Neural cell (in vitro differentiated cells): ENCODE data around the gene ZNF230. TPM values are rescaled to one million over a fixed set of nuclear protein-coding genes. Genes with fewer than 3 reads are reported as not detected.

ENCODE experiments used
- H2AFZ ChIP-seq: fragments of 200-600, 300-800 bp; sonication (generic), shearing (Covaris generic); 2 replicates; pipeline ENCODE4 v1.6.0; 2014; ENCODE audit warnings: low read depth, mild to moderate bottlenecking, antibody characterized with exemption, low read length, moderate library complexity
- H3F3A ChIP-seq: fragments of 200-600 bp; shearing (Covaris generic); 2 replicates; pipeline ENCODE4 v1.6.1; 2016; ENCODE audit warnings: mild to moderate bottlenecking, moderate library complexity, mixed read lengths, antibody characterized with exemption, low read length; ENCODE audit not compliant: insufficient read depth, poor library complexity, severe bottlenecking
- H3K27ac ChIP-seq: fragments of 200-600, 300-800 bp; sonication (generic), shearing (Covaris generic); 2 replicates; pipeline ENCODE4 v1.5.1; 2014; ENCODE audit warnings: mild to moderate bottlenecking, low read length, moderate library complexity
- H3K27me3 ChIP-seq: fragments of 300-800, 200-600 bp; sonication (generic), shearing (Covaris generic); 2 replicates; pipeline ENCODE4 v1.6.0; 2014; ENCODE audit warnings: mild to moderate bottlenecking, low read depth, low read length, moderate library complexity; ENCODE audit not compliant: insufficient read depth
- H3K36me3 ChIP-seq: fragments of 300-800, 200-600 bp; sonication (generic), shearing (Covaris generic); 2 replicates; pipeline ENCODE4 v1.5.1; 2014; ENCODE audit warnings: mild to moderate bottlenecking, antibody characterized with exemption, low read length, moderate library complexity; ENCODE audit not compliant: insufficient read depth
- H3K4me2 ChIP-seq: fragments of 300-800, 200-600 bp; sonication (generic), shearing (Covaris generic); 2 replicates; pipeline ENCODE4 v1.6.0; 2014; ENCODE audit warnings: mild to moderate bottlenecking, low read length
- H3K4me3 ChIP-seq: fragments of 300-800, 200-600 bp; sonication (generic), shearing (Covaris generic); 2 replicates; pipeline ENCODE4 v1.5.1; 2014; ENCODE audit warnings: mild to moderate bottlenecking, low read length, moderate library complexity
- H3K79me2 ChIP-seq: fragments of 200-600 bp; shearing (Covaris generic); replicated peaks from 2 replicates; pipeline ENCODE4 v1.6.0; 2014; ENCODE audit warnings: mild to moderate bottlenecking, low read length, moderate library complexity; ENCODE audit not compliant: insufficient read depth
- H3K9ac ChIP-seq: fragments of 300-800, 200-600 bp; sonication (generic), shearing (Covaris generic); 2 replicates; pipeline ENCODE4 v1.6.1; 2016; ENCODE audit warnings: mild to moderate bottlenecking, low read length, mixed read lengths
- H3K9me2 ChIP-seq: fragments of 200-600 bp; shearing (Covaris generic); 2 replicates; pipeline ENCODE4 v1.6.1; 2016; ENCODE audit warnings: mild to moderate bottlenecking, low read length, mixed read lengths; ENCODE audit not compliant: insufficient read depth
- H3K9me3 ChIP-seq: fragments of 200-600, 300-800 bp; sonication (generic), shearing (Covaris generic); 2 replicates; pipeline ENCODE4 v1.6.1; 2016; ENCODE audit warnings: mild to moderate bottlenecking, mixed run types, low read length, moderate library complexity, mixed read lengths
- H4K20me1 ChIP-seq: fragments of 200-600 bp; shearing (Covaris generic); 2 replicates; pipeline ENCODE4 v1.6.1; 2016; ENCODE audit warnings: mild to moderate bottlenecking, mixed run types; ENCODE audit not compliant: insufficient read depth
- CTCF ChIP-seq: fragments of 450-650 bp; IDR thresholded peaks from 2 replicates; pipeline ENCODE4 v1.5.1; 2014; ENCODE audit warnings: antibody characterized with exemption, mild to moderate bottlenecking, moderate library complexity; ENCODE audit not compliant: poor library complexity, severe bottlenecking
- MXI1 ChIP-seq: fragments of 450-650 bp; conservative IDR thresholded peaks from 2 replicates; pipeline ENCODE4 v1.6.1; 2014; ENCODE audit warnings: antibody characterized with exemption, mild to moderate bottlenecking; ENCODE audit not compliant: poor library complexity, severe bottlenecking
- SMC3 ChIP-seq: fragments of 450-650 bp; conservative IDR thresholded peaks from 2 replicates; pipeline ENCODE4 v1.6.1; 2014; ENCODE audit warnings: antibody characterized with exemption, mild to moderate bottlenecking, moderate library complexity; ENCODE audit not compliant: poor library complexity
- polyA plus RNA-seq: library from polyadenylated mRNA; depleted of rRNA; stranded (reverse); fragments of >200 nt; gene quantifications from 2 replicates; pipeline ENCODE4 v1.2.3, GENCODE V29; 2014
- small RNA-seq, 3 experiments: library from RNA; depleted of rRNA; stranded (forward); fragments of <200 nt; gene quantifications; one replicate each; pipeline ENCODE3, GENCODE V24; 2012

The ZNF230 gene
- polyA plus RNA-seq, 1 donor from 2014 or later: 6.7 TPM

- Histone ChIP-seq H3K4me3 (no peak overlapping the region), H3K27me3 (no peaks in the 10 kb centered on the region), H4K20me1 (no peaks in the 10 kb centered on the region), H3K4me2 (no peak overlapping the region), H3K9me3 (no peaks in the 10 kb centered on the region), H3K9me2 (no peaks in the 10 kb centered on the region), H3K27ac (no peak overlapping the region), H3F3A (no peaks in the 10 kb centered on the region), H3K79me2 (no peaks in the 10 kb centered on the region), H3K36me3 (peaks cover 27% of the 10 kb centered on the region), H2AFZ (no peak overlapping the region), H3K9ac (no peak overlapping the region)
- TF ChIP-seq SMC3: no peak
- no peak for TF ChIP-seq MXI1
- TF ChIP-seq CTCF: no peak
These were observed 58.3 kb downstream of the ZNF230 start for GRCh38 chr19:44061038-44061437.

Small RNA genes within 50 kb of the gene (small RNA-seq; reads per million reads assigned to genes)
- 0 reads per million in 3 experiments for gene AC006213.5

Other genes with a start within 250 kb of the ZNF230 start
- 33.0 and 57.5 TPM in 2 replicates for gene SMG9, start 248.0 kb upstream of the ZNF230 start, polyA plus RNA-seq
- not detected in 2 replicates for gene KCNN4, start 222.0 kb upstream of the ZNF230 start, polyA plus RNA-seq
- gene LYPD5, start 200.5 kb upstream of the ZNF230 start, polyA plus RNA-seq: not detected in 2 replicates
- 14.9 and 19.4 TPM in 2 replicates for gene ZNF283, start 175.6 kb upstream of the ZNF230 start, polyA plus RNA-seq
- gene ZNF404, start 119.0 kb upstream of the ZNF230 start, polyA plus RNA-seq: 14.3 and 22.8 TPM in 2 replicates
- gene ZNF45, start 67.7 kb upstream of the ZNF230 start, polyA plus RNA-seq: 14.9 and 17.5 TPM in 2 replicates
- 7.4 and 7.6 TPM in 2 replicates for gene ZNF221, start 51.7 kb upstream of the ZNF230 start, polyA plus RNA-seq
- 17.5 and 21.2 TPM in 2 replicates for gene ZNF155, start 18.8 kb upstream of the ZNF230 start, polyA plus RNA-seq
- gene ZNF222, start 22.4 kb downstream of the ZNF230 start, polyA plus RNA-seq: 32.0 and 38.4 TPM in 2 replicates
- gene ZNF223, start 49.1 kb downstream of the ZNF230 start, polyA plus RNA-seq: 17.1 and 22.7 TPM in 2 replicates
- gene ZNF284, start 69.2 kb downstream of the ZNF230 start, polyA plus RNA-seq: 3.5 and 3.8 TPM in 2 replicates
- gene ZNF224, start 91.4 kb downstream of the ZNF230 start, polyA plus RNA-seq: 41.8 and 45.4 TPM in 2 replicates
- 6.8 and 8.5 TPM in 2 replicates for gene ZNF225, start 110.4 kb downstream of the ZNF230 start, polyA plus RNA-seq
- gene ZNF234, start 138.6 kb downstream of the ZNF230 start, polyA plus RNA-seq: 9.1 and 14.2 TPM in 2 replicates
- gene ZNF226, start 162.1 kb downstream of the ZNF230 start, polyA plus RNA-seq: 39.0 and 39.3 TPM in 2 replicates
- gene ZNF227, start 209.6 kb downstream of the ZNF230 start, polyA plus RNA-seq: 21.2 and 25.5 TPM in 2 replicates